ACC112 (cell line): ENCODE data around the gene ITGAE.

Source experiments
- H2AFZ ChIP-seq: fragments of 200-600 bp; sonication (generic); one replicate; pipeline ENCODE4 v1.6.0; 2017; ENCODE audit warnings: antibody characterized with exemption, low read length; ENCODE audit not compliant: unreplicated experiment
- H3K27ac ChIP-seq: fragments of 200-600 bp; sonication (generic); 2 replicates; pipeline ENCODE4 v1.5.1; 2014; ENCODE audit warnings: low read depth, mild to moderate bottlenecking, antibody characterized with exemption, low read length, moderate library complexity
- H3K27me3 ChIP-seq: fragments of 200-600 bp; sonication (generic); 2 replicates; pipeline ENCODE4 v1.6.1; 2014; ENCODE audit warnings: mild to moderate bottlenecking, antibody characterized with exemption, low read length, moderate library complexity, mixed read lengths; ENCODE audit not compliant: insufficient read depth
- H3K36me3 ChIP-seq: fragments of 200-600 bp; sonication (generic); 2 replicates; pipeline ENCODE4 v1.6.1; 2016; ENCODE audit warnings: mild to moderate bottlenecking, antibody characterized with exemption, low read length, moderate library complexity, mixed read lengths; ENCODE audit not compliant: insufficient read depth
- H3K4me1 ChIP-seq: fragments of 200-600 bp; sonication (generic); one replicate; pipeline ENCODE4 v1.6.1; 2016; ENCODE audit warnings: low read length, mixed read lengths; ENCODE audit not compliant: insufficient read depth, unreplicated experiment, control insufficient read depth
- H3K4me3 ChIP-seq: fragments of 200-600 bp; sonication (generic); 2 replicates; pipeline ENCODE4 v1.5.1; 2014; ENCODE audit warnings: mild to moderate bottlenecking, low read depth, low read length
- H3K79me2 ChIP-seq: fragments of 200-600 bp; sonication (generic); one replicate; pipeline ENCODE4 v1.6.0; 2016; ENCODE audit warnings: low read length; ENCODE audit not compliant: control insufficient read depth, unreplicated experiment, insufficient read depth

The ITGAE gene

DNA sequence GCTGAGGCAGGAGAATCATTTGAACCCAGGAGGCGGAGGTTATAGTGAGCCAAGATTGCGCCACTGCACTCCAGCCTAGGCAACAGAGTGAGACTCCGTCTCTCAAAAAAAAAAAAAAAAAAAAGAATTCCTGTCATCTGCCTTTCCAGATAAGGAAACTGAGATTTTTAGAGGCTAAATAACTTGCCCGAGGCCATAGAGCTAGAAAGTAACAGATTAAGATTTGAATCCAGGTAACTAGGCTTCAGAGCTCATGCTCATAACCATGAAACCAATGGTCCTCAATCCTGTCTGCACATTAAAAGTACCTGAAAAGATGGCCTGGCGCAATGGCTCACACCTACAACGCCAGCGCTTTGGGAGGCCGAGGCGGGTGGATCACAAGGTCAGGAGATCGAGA, 35.6 kb upstream of the ITGAE start:
- H3K79me2 ChIP-seq, result peaks cover 29% of the 10 kb centered on the region
- peaks cover 19% of the 10 kb centered on the region for H3K36me3 ChIP-seq
- no peak overlapping the region for H3K4me3 ChIP-seq
- no peaks in the 10 kb centered on the region for H3K27me3 ChIP-seq
- H3K4me1 ChIP-seq, result no peaks in the 10 kb centered on the region
- no peak overlapping the region for H2AFZ ChIP-seq
- no peak overlapping the region for H3K27ac ChIP-seq

DNA sequence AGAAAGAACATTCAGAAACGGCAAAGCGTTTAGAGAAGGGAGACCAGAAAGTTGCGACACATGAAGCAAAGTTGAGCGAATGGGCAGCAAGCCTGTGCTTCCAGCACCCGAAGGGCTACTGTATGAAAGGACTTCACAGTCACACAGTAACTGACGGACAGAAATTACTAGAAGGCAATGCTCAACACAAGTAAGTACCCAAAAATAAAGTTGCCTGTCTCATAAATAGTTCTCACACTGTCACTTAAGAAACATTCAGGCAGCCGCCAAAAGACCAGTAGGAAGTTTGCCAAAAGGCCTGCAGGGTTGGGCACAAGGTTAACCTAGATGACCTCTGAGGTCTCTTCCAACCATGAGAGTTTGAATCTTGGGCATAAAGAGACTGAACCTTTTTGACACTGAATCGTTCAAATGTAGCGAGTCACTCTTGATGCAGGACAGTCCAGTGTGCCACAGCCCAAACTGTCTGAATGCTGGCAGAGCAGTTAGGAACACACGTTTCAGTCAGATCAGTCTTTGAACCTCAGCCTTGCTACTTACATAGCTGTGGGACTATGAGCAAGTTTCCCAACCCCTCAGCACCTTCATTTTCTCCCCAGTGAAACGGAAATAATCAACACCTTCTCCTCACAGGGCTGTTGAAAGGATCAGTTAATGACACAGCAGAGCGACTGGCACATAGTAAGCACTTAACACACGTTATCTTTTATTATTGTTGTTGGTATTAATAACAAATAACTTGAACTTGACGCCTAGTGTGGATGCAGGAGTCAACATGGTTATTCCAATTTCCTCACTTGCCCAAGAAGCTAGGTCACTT, 34.6 kb upstream of the ITGAE start:
- Histone ChIP-seq H3K4me1 (no peaks in the 10 kb centered on the region), H3K4me3 (no peak overlapping the region), H3K79me2 (peaks cover 22% of the 10 kb centered on the region), H3K36me3 (peaks cover 19% of the 10 kb centered on the region), H3K27ac (no peak overlapping the region), H3K27me3 (no peaks in the 10 kb centered on the region), H2AFZ (no peak overlapping the region)

DNA sequence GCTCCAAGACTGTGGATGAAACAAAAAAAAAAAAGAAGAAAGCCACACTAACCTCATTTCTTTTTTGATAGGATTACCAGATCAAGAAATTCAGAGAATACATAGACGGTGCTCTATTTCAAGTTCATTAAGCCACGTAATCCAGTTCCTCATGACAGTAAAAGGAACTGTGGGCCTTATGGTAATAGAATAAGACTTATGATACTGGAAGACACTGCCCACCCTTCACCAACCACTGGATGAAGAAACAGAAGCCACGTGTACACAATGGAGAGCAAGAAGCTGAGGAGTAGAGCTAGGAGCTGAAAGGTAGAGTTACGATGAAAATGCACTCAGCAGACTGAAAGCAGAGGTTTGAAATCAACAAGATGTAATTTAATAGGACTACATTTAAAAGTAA, 33.8 kb upstream of the ITGAE start:
- H3K27me3 ChIP-seq, result no peaks in the 10 kb centered on the region
- no peak overlapping the region for H3K4me3 ChIP-seq
- no peak overlapping the region for H2AFZ ChIP-seq
- H3K79me2 ChIP-seq, result peaks cover 20% of the 10 kb centered on the region
- no peaks in the 10 kb centered on the region for H3K4me1 ChIP-seq
- peaks cover 13% of the 10 kb centered on the region for H3K36me3 ChIP-seq
- H3K27ac ChIP-seq, result no peak overlapping the region

DNA sequence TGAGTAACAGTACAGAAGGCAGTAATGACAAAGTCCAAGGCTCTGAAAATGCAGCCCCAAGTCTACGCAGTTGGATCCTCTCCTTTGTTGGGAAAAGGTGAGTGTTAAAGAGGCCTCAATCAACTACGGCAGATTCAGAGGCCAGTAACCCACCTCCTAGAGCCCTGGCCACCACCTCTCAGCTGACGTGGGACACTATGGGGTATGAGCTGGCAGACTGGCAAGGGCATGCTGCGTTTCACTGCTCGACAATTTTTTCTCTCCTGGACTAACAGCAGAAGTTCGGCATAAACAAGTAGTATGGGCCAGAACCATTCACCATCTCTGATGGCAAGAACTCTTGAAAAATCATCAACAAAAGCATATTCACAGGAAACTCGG, 27.9 kb upstream of the ITGAE start:
- peaks cover 16% of the 10 kb centered on the region for H3K36me3 ChIP-seq
- no peaks in the 10 kb centered on the region for H3K4me1 ChIP-seq
- no peaks in the 10 kb centered on the region for H3K27me3 ChIP-seq
- H3K79me2 ChIP-seq, result no peaks in the 10 kb centered on the region
- no peak overlapping the region for H2AFZ ChIP-seq
- no peak overlapping the region for H3K4me3 ChIP-seq
- H3K27ac ChIP-seq, result no peak overlapping the region

DNA sequence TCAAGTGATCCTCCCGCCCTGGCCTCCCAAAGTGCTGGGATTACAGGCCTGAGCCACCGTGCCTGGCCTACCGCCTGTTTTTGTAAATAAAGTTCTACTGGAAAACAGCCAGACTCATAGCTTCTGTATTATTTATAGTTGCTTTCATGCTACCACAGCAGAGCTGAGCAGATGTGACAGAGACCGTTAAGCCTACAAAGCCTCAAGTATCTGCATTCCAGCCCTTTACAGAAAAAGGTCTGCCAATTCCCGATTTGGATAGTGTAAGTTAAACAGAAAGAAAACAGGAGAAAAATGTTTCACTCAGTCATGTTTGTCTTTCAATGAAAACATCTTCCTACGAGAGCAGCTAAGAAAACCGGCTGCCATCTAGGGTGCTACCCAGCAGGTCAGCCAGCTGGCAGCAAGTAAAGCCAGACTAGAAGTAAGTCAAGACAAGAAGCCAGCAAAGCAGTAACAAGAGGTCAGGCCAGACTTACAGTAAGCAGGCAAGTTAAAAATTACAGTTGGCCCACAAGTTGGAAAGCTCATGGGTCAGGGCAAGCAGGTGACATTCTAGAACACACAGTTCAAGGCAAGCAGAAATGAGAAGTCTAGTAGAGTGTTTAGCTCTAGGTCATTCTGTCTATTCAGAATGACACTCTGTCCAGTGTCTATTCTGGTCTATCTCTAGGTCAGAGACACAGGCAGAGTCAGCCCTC, 27.3 kb upstream of the ITGAE start:
- Histone ChIP-seq H3K4me3 (no peak overlapping the region), H3K4me1 (no peaks in the 10 kb centered on the region), H3K27me3 (no peaks in the 10 kb centered on the region), H3K36me3 (peaks cover 16% of the 10 kb centered on the region), H3K27ac (no peak overlapping the region), H3K79me2 (no peaks in the 10 kb centered on the region), H2AFZ (no peak overlapping the region)

DNA sequence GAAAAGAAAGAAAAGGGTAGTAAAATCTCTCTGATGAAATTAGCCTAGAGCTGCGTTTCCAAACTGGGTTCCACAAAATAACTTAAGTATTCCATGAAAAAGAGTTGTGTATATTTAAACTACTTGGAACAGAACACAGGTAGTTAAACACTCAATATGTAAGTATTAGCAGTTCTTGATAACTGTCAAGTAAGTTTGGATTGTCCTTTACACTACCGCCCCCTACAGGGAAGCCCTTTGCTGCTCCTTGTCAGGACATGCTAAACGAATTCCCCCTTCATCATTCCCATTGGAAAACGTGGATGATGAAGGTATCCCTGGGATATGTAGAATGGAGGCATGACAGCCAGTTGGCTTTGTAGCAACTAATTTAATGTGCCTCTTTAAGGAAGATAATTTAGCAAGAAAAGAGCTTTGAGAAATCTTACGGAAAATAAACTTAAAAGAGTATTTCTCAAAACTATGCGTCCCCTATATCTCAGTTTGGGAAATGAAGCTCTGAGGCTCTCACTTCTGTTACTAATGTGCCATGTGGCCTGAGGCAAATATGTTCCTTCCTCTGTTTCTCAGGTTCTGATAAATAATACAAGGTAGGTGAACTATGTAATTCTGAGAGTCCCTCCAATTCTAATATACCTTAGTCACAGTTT, 26.3 kb upstream of the ITGAE start:
- Histone ChIP-seq H2AFZ (no peak overlapping the region), H3K27ac (no peak overlapping the region), H3K79me2 (no peaks in the 10 kb centered on the region), H3K4me3 (no peak overlapping the region), H3K4me1 (no peaks in the 10 kb centered on the region), H3K27me3 (no peaks in the 10 kb centered on the region), H3K36me3 (peaks cover 16% of the 10 kb centered on the region)

DNA sequence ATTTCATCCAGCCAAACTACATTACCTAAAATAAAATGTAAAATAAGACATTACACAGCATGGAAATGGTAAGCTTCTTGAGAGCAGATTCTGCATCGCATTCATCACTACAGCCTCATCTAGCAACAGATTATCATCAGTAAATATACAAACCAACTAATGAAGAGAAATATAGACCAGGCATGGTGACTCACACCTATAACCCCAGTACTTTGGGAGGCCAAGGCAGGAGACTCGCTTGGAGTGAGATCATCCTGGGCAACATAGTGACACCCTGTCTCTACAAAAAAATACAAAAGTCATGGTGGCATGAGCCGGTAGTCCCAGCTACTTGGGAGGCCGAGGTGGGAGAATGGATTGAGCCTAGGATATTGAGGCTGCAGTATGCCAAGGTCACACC, 25.2 kb upstream of the ITGAE start:
- no peaks in the 10 kb centered on the region for H3K79me2 ChIP-seq
- no peaks in the 10 kb centered on the region for H3K4me1 ChIP-seq
- no peak overlapping the region for H3K4me3 ChIP-seq
- no peaks in the 10 kb centered on the region for H3K27me3 ChIP-seq
- no peak overlapping the region for H2AFZ ChIP-seq
- peaks cover 16% of the 10 kb centered on the region for H3K36me3 ChIP-seq
- no peak overlapping the region for H3K27ac ChIP-seq

DNA sequence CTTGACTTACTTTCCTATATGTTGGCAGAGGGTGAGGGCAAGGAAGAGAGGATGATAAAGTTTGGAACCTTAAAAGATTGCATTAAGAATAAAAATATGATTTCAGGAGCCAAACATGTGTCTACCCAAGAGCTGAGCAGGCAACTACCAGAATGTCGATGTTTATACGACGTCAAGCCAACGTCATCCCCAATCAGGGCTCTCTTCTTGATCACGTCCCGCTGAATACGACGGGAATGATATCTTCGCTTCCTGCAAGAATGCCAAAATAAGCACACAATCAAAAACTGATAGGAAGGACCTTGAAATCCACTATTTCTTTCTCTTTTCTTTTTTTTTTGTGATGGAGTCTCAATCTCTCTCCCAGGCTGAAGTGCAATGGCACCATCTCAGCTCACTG, 20.1 kb upstream of the ITGAE start:
- Histone ChIP-seq H3K27ac (no peak overlapping the region), H3K4me1 (no peaks in the 10 kb centered on the region), H2AFZ (no peak overlapping the region), H3K79me2 (no peaks in the 10 kb centered on the region), H3K36me3 (peaks cover 16% of the 10 kb centered on the region), H3K27me3 (no peaks in the 10 kb centered on the region), H3K4me3 (no peak overlapping the region)

DNA sequence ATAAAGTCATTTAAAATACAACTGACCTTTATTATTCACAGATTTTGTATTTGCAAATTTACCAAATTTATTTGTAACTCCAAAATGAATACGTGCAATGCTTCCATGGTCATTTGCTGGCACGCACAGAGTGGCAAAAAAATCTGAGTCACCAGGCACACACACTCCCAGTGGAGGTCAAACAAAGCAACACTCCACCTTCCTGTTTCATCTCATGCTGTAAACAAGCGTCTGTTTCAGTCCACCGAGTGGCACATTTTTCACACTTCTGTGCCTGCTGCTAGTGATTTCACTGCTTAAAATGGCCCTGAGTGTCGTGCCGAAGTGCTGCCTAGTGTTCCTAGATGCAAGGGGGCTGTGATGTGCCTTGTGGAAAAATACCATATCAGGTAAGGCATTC, 17.8 kb upstream of the ITGAE start:
- Histone ChIP-seq H2AFZ (no peak overlapping the region), H3K36me3 (peaks cover 10% of the 10 kb centered on the region), H3K4me3 (no peak overlapping the region), H3K27ac (no peak overlapping the region), H3K4me1 (no peaks in the 10 kb centered on the region), H3K27me3 (no peaks in the 10 kb centered on the region), H3K79me2 (no peaks in the 10 kb centered on the region)

DNA sequence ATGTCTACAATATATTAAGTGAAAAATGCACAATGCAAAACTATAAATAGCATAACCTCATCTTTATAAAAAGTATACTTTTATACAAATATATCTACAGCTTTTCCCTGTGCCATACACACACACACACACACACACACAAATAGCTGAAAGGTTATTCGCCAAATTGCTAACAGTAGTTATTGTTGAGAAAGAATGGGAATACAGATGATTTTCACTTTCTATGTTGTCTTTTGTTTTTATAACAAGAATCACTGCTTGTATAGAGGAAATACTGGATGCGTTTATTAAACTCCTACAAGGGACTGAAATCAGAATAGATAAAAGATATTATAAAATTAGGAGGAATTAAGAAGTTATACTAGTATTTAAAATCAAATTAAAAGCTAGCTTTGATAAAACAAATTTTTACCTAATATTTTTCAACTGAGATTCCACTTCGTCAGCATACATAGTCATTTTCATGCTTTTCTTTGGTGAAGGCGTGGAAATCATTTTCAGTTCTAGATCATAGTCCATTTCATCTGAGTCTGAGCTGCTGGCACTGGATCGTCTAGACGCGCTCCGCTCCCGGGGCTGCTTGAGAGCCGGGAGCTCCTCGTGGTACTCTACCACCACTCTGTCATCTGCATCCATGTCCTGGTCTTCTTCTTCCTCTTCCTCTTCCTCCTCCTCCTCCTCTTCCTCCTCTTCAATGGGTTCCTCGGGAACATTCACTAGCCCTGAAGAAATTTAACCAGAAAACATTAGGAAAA, 17.0 kb upstream of the ITGAE start:
- Histone ChIP-seq H3K4me1 (no peaks in the 10 kb centered on the region), H3K27me3 (no peaks in the 10 kb centered on the region), H3K36me3 (peaks cover 10% of the 10 kb centered on the region), H3K27ac (no peak overlapping the region), H3K79me2 (no peaks in the 10 kb centered on the region), H3K4me3 (no peak overlapping the region), H2AFZ (no peak overlapping the region)
